Measurements from ENCODE around the gene PCDHB3. TPM values are rescaled to one million over a fixed set of nuclear protein-coding genes. Genes with fewer than 3 reads are reported as not detected.
"Not testable (repeated sequence)": the region's sequence is repeated elsewhere in the genome, so short reads cannot be mapped to it uniquely, and the experiment has no call there.

PCDHB3 gene
- total RNA-seq, 1 experiment from 2014 or later = 2.3 TPM

- Histone ChIP-seq H4K5ac (ENCODE audit: insufficient read length, low read depth, low read length) (no peak overlapping the region), H3K56ac (ENCODE audit: insufficient read length, low read depth, low read length) (no peak overlapping the region), H3K18ac (ENCODE audit: insufficient read length, low read depth, low read length) (no peak overlapping the region), H3K27me3 (ENCODE audit: insufficient read depth, low read length) (no peaks in the 10 kb centered on the region), H2BK120ac (ENCODE audit: low read depth, low read length, poor library complexity, severe bottlenecking) (no peak overlapping the region), H3K4ac (ENCODE audit: low read depth, low read length) (no peak overlapping the region), H3T11ph (ENCODE audit: low read length) (no peak overlapping the region), H4K20me1 (ENCODE audit: control insufficient read depth, insufficient read depth, insufficient read length) (no peaks in the 10 kb centered on the region), H4K91ac (ENCODE audit: insufficient read length, low read depth, low read length) (no peak overlapping the region), H2AFZ (ENCODE audit: low read length) (no peak overlapping the region), H3K79me1 (ENCODE audit: insufficient read depth, low read depth, low read length, poor library complexity, severe bottlenecking) (no peaks in the 10 kb centered on the region), H3K27ac (ENCODE audit: insufficient read length, low read depth, low read length) (no peak overlapping the region), H3K9ac (ENCODE audit: extremely low read depth, insufficient read length, low read length) (no peak overlapping the region), H4K8ac (replicated peaks; ENCODE audit: insufficient read length, low read depth, low read length) (no peak overlapping the region), H2BK15ac (ENCODE audit: low read depth, low read length) (no peak overlapping the region), H2AK5ac (ENCODE audit: insufficient read length, low read length) (no peak overlapping the region), H3K9me3 (ENCODE audit: control insufficient read depth, low read depth, low read length) (no peaks in the 10 kb centered on the region), H2BK5ac (ENCODE audit: insufficient read length, low read length) (no peak overlapping the region), H3K23me2 (ENCODE audit: insufficient read length, low read depth, low read length, poor library complexity, severe bottlenecking) (no peaks in the 10 kb centered on the region), H3K4me2 (ENCODE audit: insufficient read depth, insufficient read length, low read length) (no peak overlapping the region), H3K4me1 (ENCODE audit: insufficient read depth, low read length) (no peaks in the 10 kb centered on the region), H2BK20ac (ENCODE audit: low read depth, low read length, poor library complexity, severe bottlenecking) (no peak overlapping the region), H2BK12ac (ENCODE audit: insufficient read length, low read depth, low read length) (no peak overlapping the region), H3K14ac (ENCODE audit: insufficient read depth, low read length) (no peak overlapping the region), H3K23ac (ENCODE audit: insufficient read length, low read depth, low read length) (no peak overlapping the region), H3K79me2 (ENCODE audit: insufficient read depth, low read length) (no peaks in the 10 kb centered on the region)
- peaks cover 8 to 23% (median 14%) of the 10 kb centered on the region in 3 experiments for H3K36me3 Mint-ChIP-seq (ENCODE audit: insufficient read depth in 1 of 3, low read depth in 3 of 3)
- H3K27ac Mint-ChIP-seq = no peak overlapping the region
- peaks cover 8 to 15% of the 10 kb centered on the region in 2 experiments; a peak in 4 of 5 replicates for H3K9me3 Mint-ChIP-seq
- TF ChIP-seq CTCF (conservative IDR thresholded peaks at IDR 0.05) = no peak
- DNase-seq = peak; percentile 28
- H3K4me3 Mint-ChIP-seq = peak overlapping the region in 1 of 2 experiments; percentile 34; a peak in 1 of 5 replicates
- no CpG with 5 or more reads among the region's 12 CpGs for WGBS (ENCODE audit: extremely low coverage, insufficient read length, low lambda C conversion rate)
- H3K27me3 Mint-ChIP-seq (ENCODE audit: low read depth) = no peaks in the 10 kb centered on the region
- peaks cover 2 to 5% of the 10 kb centered on the region in 2 experiments; a peak in 2 of 4 replicates for H3K4me1 Mint-ChIP-seq
These were observed 21.7 kb downstream of the PCDHB3 start for GRCh38 chr5:141121985-141122384.

- H3K4me1 Mint-ChIP-seq = peaks cover 10 to 13% of the 10 kb centered on the region in 2 experiments
- H4K91ac ChIP-seq (ENCODE audit: insufficient read length, low read depth, low read length); H2AFZ ChIP-seq (ENCODE audit: low read length); H4K5ac ChIP-seq (ENCODE audit: insufficient read length, low read depth, low read length); H4K8ac ChIP-seq (replicated peaks; ENCODE audit: insufficient read length, low read depth, low read length); H3K9me3 ChIP-seq (ENCODE audit: control insufficient read depth, low read depth, low read length); H3K14ac ChIP-seq (ENCODE audit: insufficient read depth, low read length); H3K18ac ChIP-seq (ENCODE audit: insufficient read length, low read depth, low read length); H3T11ph ChIP-seq (ENCODE audit: low read length); H2AK5ac ChIP-seq (ENCODE audit: insufficient read length, low read length); H2BK20ac ChIP-seq (ENCODE audit: low read depth, low read length, poor library complexity, severe bottlenecking); DNase-seq; H3K23ac ChIP-seq (ENCODE audit: insufficient read length, low read depth, low read length); H3K79me1 ChIP-seq (ENCODE audit: insufficient read depth, low read depth, low read length, poor library complexity, severe bottlenecking); H4K20me1 ChIP-seq (ENCODE audit: control insufficient read depth, insufficient read depth, insufficient read length); H3K4ac ChIP-seq (ENCODE audit: low read depth, low read length); H3K27ac ChIP-seq (ENCODE audit: insufficient read length, low read depth, low read length); H3K4me1 ChIP-seq (ENCODE audit: insufficient read depth, low read length); H3K27ac Mint-ChIP-seq; H3K4me3 Mint-ChIP-seq; H3K79me2 ChIP-seq (ENCODE audit: insufficient read depth, low read length); H2BK15ac ChIP-seq (ENCODE audit: low read depth, low read length); H3K4me2 ChIP-seq (ENCODE audit: insufficient read depth, insufficient read length, low read length); H2BK5ac ChIP-seq (ENCODE audit: insufficient read length, low read length); H2BK120ac ChIP-seq (ENCODE audit: low read depth, low read length, poor library complexity, severe bottlenecking); H3K56ac ChIP-seq (ENCODE audit: insufficient read length, low read depth, low read length); H3K9ac ChIP-seq (ENCODE audit: extremely low read depth, insufficient read length, low read length); H2BK12ac ChIP-seq (ENCODE audit: insufficient read length, low read depth, low read length); H3K27me3 Mint-ChIP-seq (ENCODE audit: low read depth); H3K23me2 ChIP-seq (ENCODE audit: insufficient read length, low read depth, low read length, poor library complexity, severe bottlenecking); H3K27me3 ChIP-seq (ENCODE audit: insufficient read depth, low read length): not testable (repeated sequence)
- H3K9me3 Mint-ChIP-seq = peaks cover 7 to 17% of the 10 kb centered on the region in 2 experiments; a peak in 4 of 5 replicates
- WGBS (ENCODE audit: extremely low coverage, insufficient read length, low lambda C conversion rate) = no CpG with 5 or more reads among the region's 73 CpGs
- peaks cover 8 to 23% (median 14%) of the 10 kb centered on the region in 3 experiments for H3K36me3 Mint-ChIP-seq (ENCODE audit: insufficient read depth in 1 of 3, low read depth in 3 of 3)
These were observed 23.3 kb downstream of the PCDHB3 start for GRCh38 chr5:141123396-141124135.
